ENCODE data around the gene DCAF11.

DNA sequence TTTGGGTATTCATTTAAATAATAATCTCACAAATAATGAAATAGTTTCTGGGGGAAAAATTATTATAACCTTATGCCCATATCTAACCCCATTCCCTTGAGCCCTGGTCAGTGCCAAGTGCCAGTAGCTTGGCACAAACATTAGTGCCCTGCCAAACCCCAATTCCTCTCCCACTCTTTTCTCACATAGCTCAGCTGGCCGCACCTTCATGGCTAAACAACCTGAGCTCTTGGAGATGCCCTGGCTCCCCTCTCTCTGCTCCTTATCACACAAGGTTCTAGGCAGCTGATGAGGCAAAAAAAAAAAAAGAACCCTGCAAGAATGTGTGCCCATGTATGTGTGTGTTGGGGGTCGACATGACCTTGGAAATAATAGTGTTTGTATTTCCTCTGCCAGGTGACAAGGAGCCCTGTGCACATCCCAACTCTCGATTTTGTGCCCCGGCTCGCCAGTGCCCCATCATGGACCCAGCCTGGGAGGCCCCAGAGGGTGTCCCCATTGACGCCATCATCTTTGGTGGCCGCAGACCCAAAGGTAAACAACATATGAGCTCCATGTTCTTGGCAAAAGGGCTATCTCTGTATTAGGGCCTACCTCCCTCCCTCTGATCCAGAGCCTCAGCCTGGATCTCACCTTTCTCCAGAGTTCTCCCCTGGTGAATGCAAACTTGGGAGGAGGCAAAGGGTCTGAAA, 12.1 kb upstream of the DCAF11 start:
- TF ChIP-seq, protein P1, sequence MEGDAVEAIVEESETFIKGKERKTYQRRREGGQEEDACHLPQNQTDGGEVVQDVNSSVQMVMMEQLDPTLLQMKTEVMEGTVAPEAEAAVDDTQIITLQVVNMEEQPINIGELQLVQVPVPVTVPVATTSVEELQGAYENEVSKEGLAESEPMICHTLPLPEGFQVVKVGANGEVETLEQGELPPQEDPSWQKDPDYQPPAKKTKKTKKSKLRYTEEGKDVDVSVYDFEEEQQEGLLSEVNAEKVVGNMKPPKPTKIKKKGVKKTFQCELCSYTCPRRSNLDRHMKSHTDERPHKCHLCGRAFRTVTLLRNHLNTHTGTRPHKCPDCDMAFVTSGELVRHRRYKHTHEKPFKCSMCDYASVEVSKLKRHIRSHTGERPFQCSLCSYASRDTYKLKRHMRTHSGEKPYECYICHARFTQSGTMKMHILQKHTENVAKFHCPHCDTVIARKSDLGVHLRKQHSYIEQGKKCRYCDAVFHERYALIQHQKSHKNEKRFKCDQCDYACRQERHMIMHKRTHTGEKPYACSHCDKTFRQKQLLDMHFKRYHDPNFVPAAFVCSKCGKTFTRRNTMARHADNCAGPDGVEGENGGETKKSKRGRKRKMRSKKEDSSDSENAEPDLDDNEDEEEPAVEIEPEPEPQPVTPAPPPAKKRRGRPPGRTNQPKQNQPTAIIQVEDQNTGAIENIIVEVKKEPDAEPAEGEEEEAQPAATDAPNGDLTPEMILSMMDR (IDR thresholded peaks at IDR 0.05; ENCODE audit: low read length) = no peak
- TF ChIP-seq EZH2 (IDR thresholded peaks at IDR 0.05; ENCODE audit: borderline replicate concordance, low read length) = no peak

Data from OCI-LY1 (cell line).